ENCODE results near the gene BACH2.

DNA sequence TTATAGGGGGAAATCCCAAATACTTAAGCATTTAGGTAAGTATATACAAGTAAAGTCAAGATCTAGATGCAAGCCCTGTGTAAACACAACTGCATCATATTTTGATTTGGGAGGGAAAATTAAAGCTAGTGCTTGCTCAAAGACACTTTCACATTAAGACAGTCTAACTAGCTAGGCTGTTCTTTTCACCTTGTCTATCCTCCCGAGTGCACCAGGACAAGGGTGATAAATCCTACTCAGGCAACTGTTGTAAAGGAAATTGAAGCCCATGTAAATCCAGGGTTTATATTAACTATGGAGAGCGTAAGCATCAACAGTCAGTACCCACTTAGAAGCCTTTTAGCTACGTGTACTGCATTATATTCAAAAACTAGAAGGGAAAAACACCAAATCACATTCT is 19.3 kb upstream of the BACH2 start:
- TF ChIP-seq SP1 (IDR thresholded peaks at IDR 0.05; ENCODE audit: low read depth, low read length) (no peak), PHF8 (conservative IDR thresholded peaks at IDR 0.05; ENCODE audit: low read depth, low read length) (no peak), USF2 (IDR thresholded peaks at IDR 0.05; ENCODE audit: low read length) (no peak), MAFK (IDR thresholded peaks at IDR 0.05; ENCODE audit: low read depth, low read length) (no peak), TCF12 (IDR thresholded peaks at IDR 0.05; ENCODE audit: low read depth, low read length) (no peak), ZNF274 (IDR thresholded peaks at IDR 0.05; ENCODE audit: borderline replicate concordance, extremely low read depth, low read length) (no peak)
- TF ChIP-seq, protein P1, sequence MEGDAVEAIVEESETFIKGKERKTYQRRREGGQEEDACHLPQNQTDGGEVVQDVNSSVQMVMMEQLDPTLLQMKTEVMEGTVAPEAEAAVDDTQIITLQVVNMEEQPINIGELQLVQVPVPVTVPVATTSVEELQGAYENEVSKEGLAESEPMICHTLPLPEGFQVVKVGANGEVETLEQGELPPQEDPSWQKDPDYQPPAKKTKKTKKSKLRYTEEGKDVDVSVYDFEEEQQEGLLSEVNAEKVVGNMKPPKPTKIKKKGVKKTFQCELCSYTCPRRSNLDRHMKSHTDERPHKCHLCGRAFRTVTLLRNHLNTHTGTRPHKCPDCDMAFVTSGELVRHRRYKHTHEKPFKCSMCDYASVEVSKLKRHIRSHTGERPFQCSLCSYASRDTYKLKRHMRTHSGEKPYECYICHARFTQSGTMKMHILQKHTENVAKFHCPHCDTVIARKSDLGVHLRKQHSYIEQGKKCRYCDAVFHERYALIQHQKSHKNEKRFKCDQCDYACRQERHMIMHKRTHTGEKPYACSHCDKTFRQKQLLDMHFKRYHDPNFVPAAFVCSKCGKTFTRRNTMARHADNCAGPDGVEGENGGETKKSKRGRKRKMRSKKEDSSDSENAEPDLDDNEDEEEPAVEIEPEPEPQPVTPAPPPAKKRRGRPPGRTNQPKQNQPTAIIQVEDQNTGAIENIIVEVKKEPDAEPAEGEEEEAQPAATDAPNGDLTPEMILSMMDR (IDR thresholded peaks at IDR 0.05; ENCODE audit: control extremely low read depth in 1 of 3, insufficient read depth in 1 of 3, low read depth in 1 of 3, low read length in 3 of 3) = no peak
